CD4-positive, alpha-beta memory T cell (primary cell): ENCODE data around the gene UGT1A3. TPM values are rescaled to one million over a fixed set of nuclear protein-coding genes. Genes with fewer than 3 reads are reported as not detected.
"Not testable (repeated sequence)": the region's sequence is repeated elsewhere in the genome, so short reads cannot be mapped to it uniquely, and the experiment has no call there.

Source experiments
- CTCF ChIA-PET: fragments of 350-600 bp; sonication (Branson Sonifier 250); formaldehyde crosslinking; loops from one replicate; lab custom pipeline; 2021; ENCODE audit warnings: inconsistent platforms; ENCODE audit not compliant: partially characterized antibody; lab: Charles Lee
- POLR2A ChIA-PET: fragments of 350-600 bp; sonication (Branson Sonifier 250); formaldehyde crosslinking; loops from one replicate; lab custom pipeline; 2021; ENCODE audit not compliant: partially characterized antibody; lab: Charles Lee
- DNase-seq, 5 donors: peaks; one replicate each; pipeline versions ENCODE4 v3.0.0 to v3.0.0-alpha.2; 2020 to 2022; ENCODE audit warnings: mixed read lengths in 1 of 5
- H3K27ac ChIP-seq: one replicate; pipeline ENCODE4 v1.7.0; 2013; ENCODE audit warnings: low read depth, low read length
- H3K27me3 ChIP-seq: 2 replicates; pipeline ENCODE4 v1.7.0; 2013; ENCODE audit warnings: mild to moderate bottlenecking, low read length, moderate library complexity; ENCODE audit not compliant: insufficient read depth
- H3K36me3 ChIP-seq: 2 replicates; pipeline ENCODE4 v1.7.0; 2013; ENCODE audit warnings: mild to moderate bottlenecking, low read length, moderate library complexity; ENCODE audit not compliant: insufficient read depth
- H3K4me1 ChIP-seq: 2 replicates; pipeline ENCODE4 v1.7.0; 2013; ENCODE audit warnings: mild to moderate bottlenecking, low read length, moderate library complexity; ENCODE audit not compliant: insufficient read depth
- H3K4me3 ChIP-seq, 2 donors: one replicate each; pipeline ENCODE4 v1.7.0; 2013; ENCODE audit warnings: low read length in 2 of 2, mild to moderate bottlenecking in 1 of 2
- H3K9me3 ChIP-seq, 2 donors: one replicate each; pipeline ENCODE4 v1.7.0; 2013; ENCODE audit warnings: low read length in 2 of 2, control low read depth in 1 of 2; ENCODE audit not compliant: control insufficient read depth in 1 of 2
- H3K27ac Mint-ChIP-seq, 7 donors: one replicate each; pipeline ENCODE4 v1.8.0; 2020 to 2021; ENCODE audit warnings: mixed read lengths in 7 of 7, mild to moderate bottlenecking in 6 of 7, inconsistent platforms in 3 of 7, moderate library complexity in 3 of 7
- H3K27me3 Mint-ChIP-seq, 2 donors: one replicate each; pipeline ENCODE4 v1.8.0; 2020 to 2021; ENCODE audit warnings: mixed read lengths in 2 of 2
- H3K36me3 Mint-ChIP-seq, 2 donors: one replicate each; pipeline ENCODE4 v1.8.0; 2020 to 2021; ENCODE audit warnings: mixed read lengths in 2 of 2, inconsistent platforms in 1 of 2, mild to moderate bottlenecking in 1 of 2
- H3K4me1 Mint-ChIP-seq, 4 donors: one replicate each; pipeline ENCODE4 v1.8.0; 2020 to 2021; ENCODE audit warnings: mixed read lengths in 4 of 4, mild to moderate bottlenecking in 1 of 4
- H3K4me3 Mint-ChIP-seq, 8 donors: one replicate each; pipeline ENCODE4 v1.8.0; 2020 to 2021; ENCODE audit warnings: mixed read lengths in 8 of 8, mild to moderate bottlenecking in 7 of 8, moderate library complexity in 6 of 8, inconsistent platforms in 3 of 8
- H3K9me3 Mint-ChIP-seq, 8 donors: one replicate each; pipeline ENCODE4 v1.8.0; 2020 to 2021; ENCODE audit warnings: mixed read lengths in 8 of 8, mild to moderate bottlenecking in 5 of 8, inconsistent platforms in 3 of 8, moderate library complexity in 1 of 8
- intact Hi-C: fragments of 100-400 bp; cut with micrococcal nuclease; formaldehyde crosslinking; loops from one replicate; pipeline ENCODE4 v1.15.1; 2023
- polyA plus RNA-seq, 2 donors: library from polyadenylated mRNA; unstranded; fragments of 300-500 nt; fragmentation: Illumina TruSeq; gene quantifications; one replicate each; pipeline ENCODE4 v1.2.3, GENCODE V29; 2021
- total RNA-seq, 2 experiments: library from RNA; stranded (reverse); gene quantifications; one replicate each; pipeline ENCODE4 v1.2.3, GENCODE V29; 2021

UGT1A3 gene
- total and polyA plus RNA-seq, 4 experiments from 2014 or later = not detected

- no peaks in the 10 kb centered on the region for H3K36me3 ChIP-seq
- H3K4me3 ChIP-seq = no peak overlapping the region
- no peaks in the 10 kb centered on the region for H3K27me3 ChIP-seq
- Mint-ChIP-seq H3K4me3 (no peak overlapping the region), H3K27me3 (peaks cover 11 to 36% of the 10 kb centered on the region in 2 donors), H3K4me1 (no peaks in the 10 kb centered on the region), H3K27ac (no peak overlapping the region), H3K9me3 (peaks cover 2 to 22% (median 17%) of the 10 kb centered on the region in 8 donors), H3K36me3 (peaks cover 0 to 3% of the 10 kb centered on the region in 2 donors)
- intact Hi-C loops = no loop called here
- H3K4me1 ChIP-seq = no peaks in the 10 kb centered on the region
- POLR2A ChIA-PET = no interaction called here
- no peak for DNase-seq
- CTCF ChIA-PET = no interaction called here
- H3K27ac ChIP-seq = no peak overlapping the region
- H3K9me3 ChIP-seq = no peaks in the 10 kb centered on the region
Measured at GRCh38 chr2:233747283-233747544, 18.4 kb downstream of the UGT1A3 start.

GRCh38 chr2:233750689-233751088, 21.8 kb downstream of the UGT1A3 start:
- peaks cover 10 to 31% of the 10 kb centered on the region in 2 donors for H3K27me3 Mint-ChIP-seq
- H3K27ac ChIP-seq, CTCF ChIA-PET, intact Hi-C loops, H3K4me1 ChIP-seq, DNase-seq, H3K4me1 Mint-ChIP-seq, H3K9me3 ChIP-seq, H3K36me3 ChIP-seq, H3K27me3 ChIP-seq, POLR2A ChIA-PET, H3K27ac Mint-ChIP-seq, H3K4me3 ChIP-seq, H3K4me3 Mint-ChIP-seq, H3K36me3 Mint-ChIP-seq: not testable (repeated sequence)
- H3K9me3 Mint-ChIP-seq = peaks cover 2 to 22% (median 18%) of the 10 kb centered on the region in 8 donors

- intact Hi-C loops, DNase-seq, H3K36me3 Mint-ChIP-seq, H3K4me1 Mint-ChIP-seq, H3K4me3 Mint-ChIP-seq, H3K36me3 ChIP-seq, H3K27ac Mint-ChIP-seq, H3K4me1 ChIP-seq, H3K27me3 ChIP-seq, H3K27ac ChIP-seq, H3K9me3 ChIP-seq, POLR2A ChIA-PET, H3K4me3 ChIP-seq: not testable (repeated sequence)
- peaks cover 2 to 22% (median 18%) of the 10 kb centered on the region in 8 donors for H3K9me3 Mint-ChIP-seq
- CTCF ChIA-PET = interaction anchor here (0.5 kb wide), 1 partner anchor 1995 kb away, joined by 3 read pairs; no protein-coding TSS in a partner anchor
- peaks cover 8 to 31% of the 10 kb centered on the region in 2 donors for H3K27me3 Mint-ChIP-seq
Measured at GRCh38 chr2:233751212-233752009, 22.6 kb downstream of the UGT1A3 start.

- no peak overlapping the region for H3K4me3 ChIP-seq
- Mint-ChIP-seq H3K36me3 (peaks cover 0 to 3% of the 10 kb centered on the region in 2 donors), H3K9me3 (peaks cover 2 to 18% (median 15%) of the 10 kb centered on the region in 8 donors), H3K4me1 (no peaks in the 10 kb centered on the region), H3K4me3 (no peak overlapping the region), H3K27ac (no peak overlapping the region), H3K27me3 (peaks cover 1 to 10% of the 10 kb centered on the region in 2 donors)
- POLR2A ChIA-PET = no interaction called here
- H3K9me3 ChIP-seq = no peaks in the 10 kb centered on the region
- no peaks in the 10 kb centered on the region for H3K27me3 ChIP-seq
- no peaks in the 10 kb centered on the region for H3K4me1 ChIP-seq
- no peaks in the 10 kb centered on the region for H3K36me3 ChIP-seq
- intact Hi-C loops = no loop called here
- CTCF ChIA-PET = no interaction called here
- no peak overlapping the region for H3K27ac ChIP-seq
- DNase-seq = no peak
Measured at GRCh38 chr2:233754872-233755611, 26.2 kb downstream of the UGT1A3 start.

GRCh38 chr2:233756429-233757081, 27.7 kb downstream of the UGT1A3 start:
- H3K4me1 ChIP-seq = no peaks in the 10 kb centered on the region
- no peaks in the 10 kb centered on the region for H3K36me3 Mint-ChIP-seq

GRCh38 chr2:233758141-233758540, 29.3 kb downstream of the UGT1A3 start:
- intact Hi-C loops = no loop called here
- POLR2A ChIA-PET = no interaction called here
- Histone ChIP-seq H3K36me3 (no peaks in the 10 kb centered on the region), H3K27me3 (no peaks in the 10 kb centered on the region), H3K27ac (no peak overlapping the region), H3K4me1 (no peaks in the 10 kb centered on the region), H3K9me3 (no peaks in the 10 kb centered on the region), H3K4me3 (no peak overlapping the region)
- H3K36me3 Mint-ChIP-seq = no peaks in the 10 kb centered on the region
- H3K4me3 Mint-ChIP-seq = no peak overlapping the region
- no peak overlapping the region for H3K27ac Mint-ChIP-seq
- H3K27me3 Mint-ChIP-seq = peaks cover 0 to under 1% of the 10 kb centered on the region in 2 donors
- no peaks in the 10 kb centered on the region for H3K4me1 Mint-ChIP-seq
- DNase-seq = no peak
- no peaks in the 10 kb centered on the region for H3K9me3 Mint-ChIP-seq
- CTCF ChIA-PET = no interaction called here

More at GRCh38 chr2:233756429-233757081, 27.7 kb downstream of the UGT1A3 start:
- Mint-ChIP-seq H3K9me3 (peaks cover under 1 to 7% (median 3%) of the 10 kb centered on the region in 8 donors), H3K27me3 (peaks cover 1 to 5% of the 10 kb centered on the region in 2 donors), H3K4me1 (no peaks in the 10 kb centered on the region), H3K27ac (no peak overlapping the region), H3K4me3 (no peak overlapping the region)
- Histone ChIP-seq H3K27me3 (no peaks in the 10 kb centered on the region), H3K36me3 (no peaks in the 10 kb centered on the region), H3K9me3 (no peaks in the 10 kb centered on the region), H3K4me3 (no peak overlapping the region), H3K27ac (no peak overlapping the region)
- ChIA-PET POLR2A (no interaction called here), CTCF (no interaction called here)
- DNase-seq = no peak
- intact Hi-C loops = no loop called here

- no peaks in the 10 kb centered on the region for H3K4me1 ChIP-seq
- H3K36me3 Mint-ChIP-seq = no peaks in the 10 kb centered on the region
- ChIA-PET CTCF (no interaction called here), POLR2A (no interaction called here)
- intact Hi-C loops = no loop called here
- H3K9me3 ChIP-seq = no peaks in the 10 kb centered on the region
- no peak overlapping the region for H3K4me3 ChIP-seq
- no peaks in the 10 kb centered on the region for H3K4me1 Mint-ChIP-seq
- no peak overlapping the region for H3K27ac Mint-ChIP-seq
- H3K27me3 Mint-ChIP-seq = peaks cover 0 to 5% of the 10 kb centered on the region in 2 donors
- no peaks in the 10 kb centered on the region for H3K27me3 ChIP-seq
- no peaks in the 10 kb centered on the region for H3K9me3 Mint-ChIP-seq
- H3K4me3 Mint-ChIP-seq = no peak overlapping the region
- H3K36me3 ChIP-seq = no peaks in the 10 kb centered on the region
- no peak overlapping the region for H3K27ac ChIP-seq
- DNase-seq = no peak
Measured at GRCh38 chr2:233758849-233759248, 30.0 kb downstream of the UGT1A3 start.
